T-cell (primary cell): ENCODE measurements around the gene TAB2. TPM values are rescaled to one million over a fixed set of nuclear protein-coding genes. Genes with fewer than 3 reads are reported as not detected.

Experiments used
- ATAC-seq, 4 experiments: fragments of 200-7000 bp in 3 of 4; fragments of 150-1000 bp in 1 of 4; cut with Tn5 transposase; replicated peaks in 1 of 4; 1 replicate in 3 of 4; 2 replicates in 1 of 4; pipeline ENCODE4 v1.10.0; 2021; ENCODE audit warnings: moderate library complexity in 3 of 4, mild to moderate bottlenecking in 2 of 4, moderate number of reproducible peaks in 1 of 4
- CTCF ChIA-PET, 2 donors: fragments of 300-600 bp; sonication (Branson Sonifier 250); formaldehyde crosslinking; loops; one replicate each; lab custom pipeline; 2022; ENCODE audit warnings: antibody characterized with exemption in 2 of 2; lab: Charles Lee
- POLR2A ChIA-PET, 2 donors: fragments of 300-600 bp; sonication (Branson Sonifier 250); formaldehyde crosslinking; loops; one replicate each; lab custom pipeline; 2022; ENCODE audit warnings: antibody characterized with exemption in 2 of 2; lab: Charles Lee
- DNase-seq, 35 experiments: peaks; one replicate each; pipeline versions ENCODE4 v3.0.0 to v3.0.0-alpha.2; 2013 to 2023
- H3K27ac ChIP-seq: one replicate; pipeline ENCODE4 v1.5.1; 2013; ENCODE audit warnings: low read length
- H3K27me3 ChIP-seq, 2 experiments: replicated peaks in 1 of 2; 1 replicate in 1 of 2; 2 replicates in 1 of 2; pipeline versions ENCODE4 v1.6.1 to v1.7.0; 2013; ENCODE audit warnings: low read length in 1 of 2, mixed read lengths in 1 of 2; ENCODE audit not compliant: control insufficient read depth in 2 of 2, insufficient read depth in 2 of 2; ENCODE audit errors: extremely low read depth in 1 of 2
- H3K36me3 ChIP-seq, 2 donors: 1 replicate in 1 of 2; 2 replicates in 1 of 2; pipeline versions ENCODE4 v1.6.1 to v1.7.0; 2013; ENCODE audit warnings: low read length in 1 of 2; ENCODE audit not compliant: control insufficient read depth in 2 of 2, insufficient read depth in 1 of 2; ENCODE audit errors: extremely low read depth in 1 of 2
- H3K4me1 ChIP-seq, 2 experiments: 1 replicate in 1 of 2; 2 replicates in 1 of 2; pipeline versions ENCODE4 v1.6.1 to v1.7.0; 2013; ENCODE audit warnings: low read length in 2 of 2, mixed read lengths in 1 of 2; ENCODE audit not compliant: insufficient read depth in 2 of 2, control insufficient read depth in 1 of 2; ENCODE audit errors: extremely low read depth in 1 of 2
- H3K4me3 ChIP-seq, 2 donors: 1 replicate in 1 of 2; 2 replicates in 1 of 2; pipeline versions ENCODE4 v1.5.1 to v1.7.0; 2013; ENCODE audit warnings: mild to moderate bottlenecking in 2 of 2, low read length in 1 of 2, moderate library complexity in 1 of 2; ENCODE audit not compliant: control insufficient read depth in 1 of 2; ENCODE audit errors: extremely low read depth in 1 of 2
- H3K9me3 ChIP-seq: 2 replicates; pipeline ENCODE4 v1.7.0; 2013
- H3K27ac Mint-ChIP-seq, 2 donors: one replicate each; pipeline ENCODE4 v1.8.0; 2020 to 2021; ENCODE audit warnings: mild to moderate bottlenecking in 2 of 2, mixed read lengths in 2 of 2
- H3K27me3 Mint-ChIP-seq, 2 donors: one replicate each; pipeline ENCODE4 v1.8.0; 2021 to 2022; ENCODE audit warnings: mixed read lengths in 2 of 2
- H3K36me3 Mint-ChIP-seq: one replicate; pipeline ENCODE4 v1.8.0; 2021; ENCODE audit warnings: mixed read lengths
- H3K4me1 Mint-ChIP-seq, 3 donors: one replicate each; pipeline ENCODE4 v1.8.0; 2020 to 2022; ENCODE audit warnings: mixed read lengths in 3 of 3, mild to moderate bottlenecking in 1 of 3
- H3K4me3 Mint-ChIP-seq, 3 donors: one replicate each; pipeline ENCODE4 v1.8.0; 2020 to 2022; ENCODE audit warnings: mild to moderate bottlenecking in 3 of 3, mixed read lengths in 3 of 3, moderate library complexity in 3 of 3
- H3K9me3 Mint-ChIP-seq, 3 donors: one replicate each; pipeline ENCODE4 v1.8.0; 2020 to 2022; ENCODE audit warnings: mixed read lengths in 3 of 3
- WGBS: methylation state at CpG from one replicate; pipeline ENCODE4 v1.1.5; 2013; ENCODE audit warnings: missing lambda C conversion rate; ENCODE audit not compliant: insufficient coverage; 5-methylcytosine and 5-hydroxymethylcytosine counted together
- total RNA-seq, 35 experiments: library from RNA in 6 of 35; stranded (reverse) in 6 of 35; fragments of 120-200 nt in 1 of 35; gene quantifications; one replicate each; pipeline versions ENCODE4 v1.2.1 to v1.2.4 and lab custom pipeline; 2013 to 2026

The TAB2 gene
- total RNA-seq, 5 donors from 2014 or later (not counting 1 experiment from before 2014, with no cell fraction given), result 128 to 160 (median 146) TPM

DNA sequence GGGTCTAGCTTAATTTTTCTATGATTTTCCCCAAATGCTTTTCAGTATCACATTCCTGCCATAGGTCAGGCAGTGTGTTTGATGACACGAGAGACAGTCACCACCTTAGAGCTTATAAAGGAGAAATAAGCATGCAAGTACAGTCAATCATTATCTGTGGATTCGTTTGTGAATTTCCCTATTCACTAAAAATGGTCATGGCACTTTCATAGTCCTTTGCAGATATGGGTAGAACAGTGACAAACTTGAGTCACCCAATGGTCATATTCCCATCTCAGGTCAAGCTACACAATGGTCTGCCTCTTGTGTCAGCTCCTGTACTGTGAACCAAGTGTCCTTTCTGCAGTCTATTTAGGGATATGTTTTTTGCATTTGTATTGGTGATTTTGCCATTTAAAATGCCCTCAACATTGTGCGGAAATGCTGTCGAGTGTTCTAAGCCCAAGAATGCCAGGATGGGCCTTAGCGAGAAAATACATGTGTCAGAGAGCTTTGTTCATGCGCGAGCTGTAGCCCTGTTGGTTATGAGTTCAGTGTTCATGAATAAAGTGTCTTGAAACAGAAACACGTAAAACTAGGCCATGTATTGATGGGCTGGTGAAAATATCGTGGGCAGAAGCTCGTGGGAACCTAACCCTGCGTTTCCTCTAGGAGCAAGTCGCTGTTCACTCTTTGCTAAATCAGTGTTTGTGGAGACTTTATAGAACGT lies 102.3 kb downstream of the TAB2 start:
- Histone ChIP-seq H3K27ac (no peak overlapping the region), H3K36me3 (no peaks in the 10 kb centered on the region), H3K9me3 (no peaks in the 10 kb centered on the region), H3K4me1 (no peaks in the 10 kb centered on the region), H3K4me3 (no peak overlapping the region), H3K27me3 (no peaks in the 10 kb centered on the region)
- no peaks in the 10 kb centered on the region for H3K27me3 Mint-ChIP-seq
- ATAC-seq (no peak), DNase-seq (no peak)
- H3K4me3 Mint-ChIP-seq, result no peak overlapping the region
- H3K4me1 Mint-ChIP-seq, result peaks cover 0 to 13% (median 2%) of the 10 kb centered on the region in 3 donors
- POLR2A ChIA-PET, result interaction anchor here in 1 of 2 donors (0.6 kb wide), 2 partner anchors 24 to 90 kb away, joined by 3 read pairs; no protein-coding TSS in a partner anchor
- H3K9me3 Mint-ChIP-seq, result peaks cover 0 to 17% (median 4%) of the 10 kb centered on the region in 3 donors
- 73% methylated on average over 5 of the region's 13 CpGs for WGBS
- CTCF ChIA-PET, result interaction anchor here in 1 of 2 donors (0.8 to 2.6 kb wide), 2 partner anchors 12 to 338 kb away, joined by 3 to 12 read pairs; no protein-coding TSS in a partner anchor
- H3K36me3 Mint-ChIP-seq, result peaks cover 9% of the 10 kb centered on the region
- H3K27ac Mint-ChIP-seq, result no peak overlapping the region

DNA sequence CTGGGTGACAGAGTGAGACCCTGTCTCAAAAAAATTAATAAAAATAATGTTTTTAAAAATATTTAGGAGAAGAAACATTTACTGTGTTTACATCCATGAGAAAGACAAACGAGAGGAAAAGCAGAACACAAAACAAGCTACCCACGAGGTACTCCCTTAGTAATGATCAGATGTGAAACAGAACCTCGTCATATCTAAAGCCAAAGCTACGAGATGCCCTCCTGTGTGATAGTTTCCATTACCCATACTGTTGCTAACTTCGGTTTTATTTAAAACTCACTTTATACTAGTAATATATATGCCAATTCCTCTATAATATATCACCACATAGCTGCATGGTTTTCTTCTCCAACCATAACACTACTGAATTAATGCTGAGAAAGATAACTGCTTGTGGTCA lies 103.6 kb downstream of the TAB2 start:
- no peak overlapping the region for H3K4me3 Mint-ChIP-seq
- WGBS, result no CpG with 5 or more reads among the region's 5 CpGs
- H3K36me3 Mint-ChIP-seq, result peaks cover under 1% of the 10 kb centered on the region
- peaks cover 0 to 10% (median 2%) of the 10 kb centered on the region in 3 donors for H3K4me1 Mint-ChIP-seq
- no peaks in the 10 kb centered on the region for H3K4me1 ChIP-seq
- no peaks in the 10 kb centered on the region for H3K27me3 ChIP-seq
- no peak overlapping the region for H3K27ac ChIP-seq
- H3K27ac Mint-ChIP-seq, result no peak overlapping the region
- DNase-seq, result no peak
- no peaks in the 10 kb centered on the region for H3K9me3 ChIP-seq
- CTCF ChIA-PET, result interaction anchor here in 1 of 2 donors (2.6 kb wide), 1 partner anchor 10 kb away, joined by 12 read pairs; no protein-coding TSS in a partner anchor
- no peaks in the 10 kb centered on the region for H3K27me3 Mint-ChIP-seq
- ATAC-seq, result no peak
- H3K4me3 ChIP-seq, result no peak overlapping the region
- no peaks in the 10 kb centered on the region for H3K36me3 ChIP-seq
- H3K9me3 Mint-ChIP-seq, result peaks cover 0 to 8% (median 4%) of the 10 kb centered on the region in 3 donors
- POLR2A ChIA-PET, result interaction anchor here in 1 of 2 donors (0.6 to 1.1 kb wide), 3 partner anchors 14 to 373 kb away, joined by 3 to 4 read pairs (median 4); no protein-coding TSS in a partner anchor

DNA sequence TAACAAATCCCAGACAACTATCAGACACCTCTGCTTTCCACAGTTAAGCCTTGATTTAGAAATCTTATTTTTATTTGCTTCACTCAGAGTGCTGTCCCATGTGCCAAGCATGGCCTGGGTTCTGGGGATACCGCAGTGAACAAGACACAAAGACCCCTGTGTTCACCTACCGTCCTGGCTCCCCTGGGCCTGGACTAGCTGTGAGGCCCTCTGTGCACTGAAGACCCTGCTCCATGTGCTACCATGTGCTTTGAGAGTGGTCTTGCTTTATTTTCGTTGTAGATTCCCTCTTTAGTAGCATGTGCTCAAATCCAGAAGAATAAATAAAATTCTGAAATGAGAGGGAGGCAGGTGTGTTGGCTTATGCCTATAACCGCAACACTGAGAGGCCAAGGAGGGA lies 105.1 kb downstream of the TAB2 start:
- H3K4me1 ChIP-seq, result no peaks in the 10 kb centered on the region
- Mint-ChIP-seq H3K9me3 (no peaks in the 10 kb centered on the region), H3K4me1 (peaks cover 0 to 8% (median 0%) of the 10 kb centered on the region in 3 donors), H3K4me3 (no peak overlapping the region), H3K27me3 (no peaks in the 10 kb centered on the region), H3K36me3 (no peaks in the 10 kb centered on the region), H3K27ac (no peak overlapping the region)
- DNase-seq (no peak), ATAC-seq (no peak)
- H3K9me3 ChIP-seq, result no peaks in the 10 kb centered on the region
- H3K27ac ChIP-seq, result no peak overlapping the region
- ChIA-PET CTCF (no interaction called here), POLR2A (no interaction called here)
- 93% methylated on average over 2 of the region's 4 CpGs for WGBS
- no peaks in the 10 kb centered on the region for H3K27me3 ChIP-seq
- no peaks in the 10 kb centered on the region for H3K36me3 ChIP-seq
- H3K4me3 ChIP-seq, result no peak overlapping the region

DNA sequence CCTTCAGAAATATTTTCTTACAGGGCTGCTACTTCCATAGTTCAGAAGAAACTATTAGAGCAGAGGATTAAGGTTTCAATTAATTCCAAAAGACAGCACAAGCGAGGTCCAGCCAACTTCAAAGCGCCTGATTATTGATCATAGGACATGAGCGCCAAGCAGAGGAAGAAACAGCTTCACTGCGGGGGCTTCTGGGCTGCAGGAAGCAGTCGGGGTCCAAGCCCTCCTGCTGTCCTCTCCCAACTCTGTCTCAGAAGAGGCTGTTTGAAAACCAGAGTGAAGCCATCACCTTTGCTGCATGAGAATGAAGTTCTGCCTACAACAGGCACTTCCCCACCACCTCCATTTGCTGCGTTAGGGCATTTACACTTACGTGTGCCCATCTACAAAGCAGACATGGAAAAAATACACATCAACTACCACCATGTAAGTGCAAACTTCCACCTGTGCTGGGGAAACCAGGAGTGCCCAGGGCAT lies 106.5 kb downstream of the TAB2 start:
- POLR2A ChIA-PET, result no interaction called here
- no peak overlapping the region for H3K4me3 ChIP-seq
- Mint-ChIP-seq H3K9me3 (no peaks in the 10 kb centered on the region), H3K4me1 (peaks cover 0 to 8% (median 0%) of the 10 kb centered on the region in 3 donors), H3K27ac (no peak overlapping the region), H3K4me3 (no peak overlapping the region), H3K27me3 (no peaks in the 10 kb centered on the region), H3K36me3 (no peaks in the 10 kb centered on the region)
- H3K27ac ChIP-seq, result no peak overlapping the region
- DNase-seq (no peak), ATAC-seq (no peak)
- H3K9me3 ChIP-seq, result no peaks in the 10 kb centered on the region
- no peaks in the 10 kb centered on the region for H3K4me1 ChIP-seq
- CTCF ChIA-PET, result no interaction called here
- H3K27me3 ChIP-seq, result no peaks in the 10 kb centered on the region
- no peaks in the 10 kb centered on the region for H3K36me3 ChIP-seq
- 86% methylated on average over 6 of the region's 7 CpGs for WGBS

DNA sequence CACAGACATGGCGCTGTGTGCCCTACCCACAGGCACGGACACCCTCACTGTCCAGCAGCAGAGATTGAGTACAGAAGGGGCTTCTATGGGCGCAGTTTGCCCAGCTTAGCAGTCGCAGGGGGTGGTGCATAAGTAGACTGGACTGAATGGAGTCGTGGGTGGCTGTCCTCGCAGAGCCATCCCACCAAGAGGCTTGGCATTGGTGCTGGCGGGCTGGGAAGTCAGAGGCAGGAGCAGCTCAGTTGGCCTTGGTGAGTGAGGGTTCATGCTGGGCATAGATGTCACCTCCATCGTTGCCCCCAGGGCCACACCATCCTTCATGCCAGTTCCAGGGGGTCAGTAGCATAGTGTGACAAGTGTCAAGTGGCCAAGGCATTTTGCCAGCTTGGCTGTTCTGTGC lies 107.7 kb downstream of the TAB2 start:
- no peaks in the 10 kb centered on the region for H3K36me3 ChIP-seq
- ChIA-PET CTCF (no interaction called here), POLR2A (no interaction called here)
- H3K9me3 ChIP-seq, result no peaks in the 10 kb centered on the region
- no peak overlapping the region for H3K27ac Mint-ChIP-seq
- no peaks in the 10 kb centered on the region for H3K27me3 ChIP-seq
- WGBS, result 92% methylated on average over 6 of the region's 8 CpGs
- H3K27ac ChIP-seq, result no peak overlapping the region
- ATAC-seq (no peak), DNase-seq (no peak)
- H3K4me1 ChIP-seq, result no peaks in the 10 kb centered on the region
- no peak overlapping the region for H3K4me3 Mint-ChIP-seq
- H3K4me3 ChIP-seq, result no peak overlapping the region
- no peaks in the 10 kb centered on the region for H3K36me3 Mint-ChIP-seq
- H3K4me1 Mint-ChIP-seq, result peaks cover 0 to 5% (median 0%) of the 10 kb centered on the region in 3 donors
- H3K9me3 Mint-ChIP-seq, result no peaks in the 10 kb centered on the region
- no peaks in the 10 kb centered on the region for H3K27me3 Mint-ChIP-seq

DNA sequence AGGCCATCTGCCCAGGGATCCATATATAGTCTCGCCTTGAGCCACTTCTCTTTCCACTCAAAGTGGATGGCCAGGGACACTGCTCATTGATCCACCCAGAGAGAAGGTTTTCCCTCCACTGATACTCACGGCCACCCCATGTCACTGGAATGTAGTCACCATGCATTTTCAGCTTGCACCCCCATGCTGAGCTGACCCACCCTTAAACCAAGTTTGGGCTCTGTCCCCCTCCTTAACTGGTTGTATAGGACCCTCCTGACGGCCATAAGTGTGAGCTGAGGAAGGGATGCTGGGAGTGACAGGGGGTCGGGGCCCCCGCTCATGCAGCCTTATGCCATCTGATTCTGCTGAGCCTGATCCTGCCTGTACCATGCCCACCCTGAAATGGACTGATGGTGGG lies 108.2 kb downstream of the TAB2 start:
- no peak overlapping the region for H3K27ac ChIP-seq
- no peaks in the 10 kb centered on the region for H3K27me3 Mint-ChIP-seq
- 91% methylated on average over 1 of the region's 5 CpGs for WGBS
- ChIA-PET POLR2A (interaction anchor here in 1 of 2 donors (0.6 kb wide), 1 partner anchor 390 kb away, joined by 3 read pairs; no protein-coding TSS in a partner anchor), CTCF (no interaction called here)
- H3K36me3 ChIP-seq, result no peaks in the 10 kb centered on the region
- H3K27ac Mint-ChIP-seq, result no peak overlapping the region
- no peaks in the 10 kb centered on the region for H3K9me3 ChIP-seq
- DNase-seq (no peak), ATAC-seq (no peak)
- H3K27me3 ChIP-seq, result no peaks in the 10 kb centered on the region
- H3K4me3 ChIP-seq, result no peak overlapping the region
- no peaks in the 10 kb centered on the region for H3K9me3 Mint-ChIP-seq
- H3K36me3 Mint-ChIP-seq, result no peaks in the 10 kb centered on the region
- no peak overlapping the region for H3K4me3 Mint-ChIP-seq
- H3K4me1 ChIP-seq, result no peaks in the 10 kb centered on the region
- peaks cover 0 to 2% (median 0%) of the 10 kb centered on the region in 3 donors for H3K4me1 Mint-ChIP-seq
